ENCODE data around the gene BCAR1.
"Not testable (repeated sequence)": the region's sequence is repeated elsewhere in the genome, so short reads cannot be mapped to it uniquely, and the experiment has no call there.

- TF ChIP-seq, protein P1, sequence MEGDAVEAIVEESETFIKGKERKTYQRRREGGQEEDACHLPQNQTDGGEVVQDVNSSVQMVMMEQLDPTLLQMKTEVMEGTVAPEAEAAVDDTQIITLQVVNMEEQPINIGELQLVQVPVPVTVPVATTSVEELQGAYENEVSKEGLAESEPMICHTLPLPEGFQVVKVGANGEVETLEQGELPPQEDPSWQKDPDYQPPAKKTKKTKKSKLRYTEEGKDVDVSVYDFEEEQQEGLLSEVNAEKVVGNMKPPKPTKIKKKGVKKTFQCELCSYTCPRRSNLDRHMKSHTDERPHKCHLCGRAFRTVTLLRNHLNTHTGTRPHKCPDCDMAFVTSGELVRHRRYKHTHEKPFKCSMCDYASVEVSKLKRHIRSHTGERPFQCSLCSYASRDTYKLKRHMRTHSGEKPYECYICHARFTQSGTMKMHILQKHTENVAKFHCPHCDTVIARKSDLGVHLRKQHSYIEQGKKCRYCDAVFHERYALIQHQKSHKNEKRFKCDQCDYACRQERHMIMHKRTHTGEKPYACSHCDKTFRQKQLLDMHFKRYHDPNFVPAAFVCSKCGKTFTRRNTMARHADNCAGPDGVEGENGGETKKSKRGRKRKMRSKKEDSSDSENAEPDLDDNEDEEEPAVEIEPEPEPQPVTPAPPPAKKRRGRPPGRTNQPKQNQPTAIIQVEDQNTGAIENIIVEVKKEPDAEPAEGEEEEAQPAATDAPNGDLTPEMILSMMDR (IDR thresholded peaks at IDR 0.05), result not testable (repeated sequence)
- not testable (repeated sequence) for TF ChIP-seq POLR2A (IDR thresholded peaks at IDR 0.05)
These were observed 45.3 kb downstream of the BCAR1 start for GRCh38 chr16:75205961-75206748.
